CD4-positive, alpha-beta T cell treated with Interleukin-12 subunit alpha and Interleukin-12 subunit beta, for 1 hour (primary cell): Measurements from ENCODE around the gene CBY1.

Experiments used
- DNase-seq: peaks from one replicate; pipeline ENCODE4 v3.0.0-alpha.2; 2020

The CBY1 gene

GRCh38 chr22:38705235-38706100, 49.0 kb downstream of the CBY1 start, which contains the start of gene GTPBP1:
GTPBP1 (plus strand) TSS chr22:38705944; CDS start chr22:38705956, 12 bp downstream.
- DNase-seq = peak; percentile 99

- DNase-seq = peak; percentile 34
Observed at GRCh38 chr22:38706101-38706900, 49.9 kb downstream of the CBY1 start.

- no peak for DNase-seq
Observed at GRCh38 chr22:38706901-38707195, 50.4 kb downstream of the CBY1 start.

- DNase-seq = no peak
Observed at GRCh38 chr22:38707346-38707745, 50.9 kb downstream of the CBY1 start.

GRCh38 chr22:38707984-38708383, 51.5 kb downstream of the CBY1 start:
- no peak for DNase-seq

GRCh38 chr22:38709306-38709705, 52.9 kb downstream of the CBY1 start:
- DNase-seq = no peak

GRCh38 chr22:38710351-38710750, 53.9 kb downstream of the CBY1 start:
- DNase-seq = no peak

- DNase-seq = no peak
Observed at GRCh38 chr22:38710866-38711265, 54.4 kb downstream of the CBY1 start.

GRCh38 chr22:38712486-38713207, 56.2 kb downstream of the CBY1 start:
- DNase-seq = no peak

- no peak for DNase-seq
Observed at GRCh38 chr22:38713921-38714320, 57.5 kb downstream of the CBY1 start.

GRCh38 chr22:38715176-38715764, 58.8 kb downstream of the CBY1 start:
- DNase-seq = no peak

- DNase-seq = no peak
Observed at GRCh38 chr22:38715852-38716251, 59.4 kb downstream of the CBY1 start.

- no peak for DNase-seq
Observed at GRCh38 chr22:38716271-38716670, 59.8 kb downstream of the CBY1 start.

- DNase-seq = no peak
Observed at GRCh38 chr22:38716826-38717225, 60.4 kb downstream of the CBY1 start.

GRCh38 chr22:38717244-38717643, 60.8 kb downstream of the CBY1 start:
- no peak for DNase-seq

GRCh38 chr22:38718414-38718813, 62.0 kb downstream of the CBY1 start:
- DNase-seq = no peak

- no peak for DNase-seq
Observed at GRCh38 chr22:38719196-38719595, 62.8 kb downstream of the CBY1 start.

GRCh38 chr22:38720350-38720749, 63.9 kb downstream of the CBY1 start:
- no peak for DNase-seq

GRCh38 chr22:38721551-38721950, 65.1 kb downstream of the CBY1 start:
- DNase-seq = no peak
